Loucy (cell line): ENCODE data around the gene ADM5.

ENCODE experiments used
- EZH2phosphoT487 ChIP-seq: fragments of 200-600 bp; IDR thresholded peaks from 2 replicates; pipeline ENCODE4 v1.6.1; 2018; ENCODE audit warnings: antibody characterized with exemption, mild to moderate bottlenecking, moderate library complexity, borderline replicate concordance
- TF ChIP-seq, protein P1 (sequence below): fragments of 200-600 bp; sonication (generic); conservative IDR thresholded peaks from 2 replicates; pipeline ENCODE4 v1.5.1; 2014; ENCODE audit warnings: mild to moderate bottlenecking, antibody characterized with exemption, low read length

DNA sequence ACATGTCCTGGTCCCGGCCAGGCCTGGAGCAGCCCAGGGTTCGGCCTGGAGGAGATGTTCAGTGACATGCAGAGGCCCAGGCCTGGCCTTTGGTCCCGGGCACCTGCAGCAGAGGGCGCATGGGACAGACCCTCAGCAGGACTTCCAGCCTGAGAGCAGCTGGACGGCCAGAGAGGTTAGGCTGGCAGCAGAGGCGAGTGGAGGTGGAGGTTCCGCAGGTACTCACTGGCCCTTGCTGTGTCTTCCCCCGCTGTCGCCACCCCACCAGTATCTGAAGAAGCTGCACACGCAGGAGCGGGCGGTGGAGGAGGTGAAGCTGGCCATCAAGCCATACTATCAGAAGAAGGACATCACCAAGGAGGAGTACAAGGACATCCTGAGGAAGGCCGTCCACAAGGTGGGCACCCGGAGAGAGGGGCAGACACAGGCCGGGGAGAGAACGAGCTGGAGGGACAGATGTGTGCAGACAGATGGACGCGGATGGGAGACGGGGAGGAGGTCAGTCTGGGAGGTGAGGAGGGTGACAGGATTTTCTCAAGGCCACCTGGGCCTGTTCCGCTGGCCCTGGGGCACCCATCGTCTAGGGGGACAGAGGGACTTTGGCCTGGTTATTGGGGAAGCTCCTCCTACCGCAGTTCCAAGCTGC is 31.8 kb upstream of the ADM5 start:
- TF ChIP-seq EZH2phosphoT487: no peak
- TF ChIP-seq, protein P1, sequence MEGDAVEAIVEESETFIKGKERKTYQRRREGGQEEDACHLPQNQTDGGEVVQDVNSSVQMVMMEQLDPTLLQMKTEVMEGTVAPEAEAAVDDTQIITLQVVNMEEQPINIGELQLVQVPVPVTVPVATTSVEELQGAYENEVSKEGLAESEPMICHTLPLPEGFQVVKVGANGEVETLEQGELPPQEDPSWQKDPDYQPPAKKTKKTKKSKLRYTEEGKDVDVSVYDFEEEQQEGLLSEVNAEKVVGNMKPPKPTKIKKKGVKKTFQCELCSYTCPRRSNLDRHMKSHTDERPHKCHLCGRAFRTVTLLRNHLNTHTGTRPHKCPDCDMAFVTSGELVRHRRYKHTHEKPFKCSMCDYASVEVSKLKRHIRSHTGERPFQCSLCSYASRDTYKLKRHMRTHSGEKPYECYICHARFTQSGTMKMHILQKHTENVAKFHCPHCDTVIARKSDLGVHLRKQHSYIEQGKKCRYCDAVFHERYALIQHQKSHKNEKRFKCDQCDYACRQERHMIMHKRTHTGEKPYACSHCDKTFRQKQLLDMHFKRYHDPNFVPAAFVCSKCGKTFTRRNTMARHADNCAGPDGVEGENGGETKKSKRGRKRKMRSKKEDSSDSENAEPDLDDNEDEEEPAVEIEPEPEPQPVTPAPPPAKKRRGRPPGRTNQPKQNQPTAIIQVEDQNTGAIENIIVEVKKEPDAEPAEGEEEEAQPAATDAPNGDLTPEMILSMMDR: no peak
